HG03139 (cell line): ENCODE results near the gene MPIG6B.

Source experiments
- ATAC-seq: cut with Tn5 transposase; IDR thresholded peaks from one replicate; pipeline ENCODE4 v1.9.1; 2021; ENCODE audit not compliant: unreplicated experiment

Gene MPIG6B, protein sequence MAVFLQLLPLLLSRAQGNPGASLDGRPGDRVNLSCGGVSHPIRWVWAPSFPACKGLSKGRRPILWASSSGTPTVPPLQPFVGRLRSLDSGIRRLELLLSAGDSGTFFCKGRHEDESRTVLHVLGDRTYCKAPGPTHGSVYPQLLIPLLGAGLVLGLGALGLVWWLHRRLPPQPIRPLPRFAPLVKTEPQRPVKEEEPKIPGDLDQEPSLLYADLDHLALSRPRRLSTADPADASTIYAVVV

DNA sequence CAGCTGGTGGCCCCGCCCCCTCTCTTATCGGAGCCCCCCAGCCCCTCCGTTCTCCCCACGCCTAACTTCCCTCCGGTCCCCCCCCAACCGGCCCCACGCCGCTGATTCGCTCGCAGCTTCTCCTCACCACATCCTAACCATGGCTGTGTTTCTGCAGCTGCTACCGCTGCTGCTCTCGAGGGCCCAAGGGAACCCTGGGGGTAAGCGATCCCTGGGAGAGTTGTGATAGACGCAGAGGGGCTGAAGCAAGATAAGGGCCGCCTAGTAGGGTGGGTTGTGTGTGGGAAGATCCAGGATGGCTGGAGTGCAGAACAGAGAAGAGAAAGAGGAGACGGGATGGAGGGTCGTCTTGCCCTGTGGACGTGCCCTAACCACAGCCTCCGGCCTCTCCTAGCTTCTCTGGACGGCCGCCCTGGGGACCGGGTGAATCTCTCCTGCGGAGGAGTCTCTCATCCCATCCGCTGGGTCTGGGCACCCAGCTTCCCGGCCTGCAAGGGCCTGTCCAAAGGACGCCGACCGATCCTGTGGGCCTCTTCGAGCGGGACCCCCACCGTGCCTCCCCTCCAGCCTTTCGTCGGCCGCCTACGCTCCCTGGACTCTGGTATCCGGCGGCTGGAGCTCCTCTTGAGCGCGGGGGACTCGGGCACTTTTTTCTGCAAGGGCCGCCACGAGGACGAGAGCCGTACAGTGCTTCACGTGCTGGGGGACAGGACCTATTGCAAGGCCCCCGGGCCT is at the start of gene MPIG6B:
MPIG6B (plus strand) TSS at position 129 of the 735 bp plus-strand sequence; CDS start at position 140, 11 bp downstream.
- ATAC-seq, result no peak

DNA sequence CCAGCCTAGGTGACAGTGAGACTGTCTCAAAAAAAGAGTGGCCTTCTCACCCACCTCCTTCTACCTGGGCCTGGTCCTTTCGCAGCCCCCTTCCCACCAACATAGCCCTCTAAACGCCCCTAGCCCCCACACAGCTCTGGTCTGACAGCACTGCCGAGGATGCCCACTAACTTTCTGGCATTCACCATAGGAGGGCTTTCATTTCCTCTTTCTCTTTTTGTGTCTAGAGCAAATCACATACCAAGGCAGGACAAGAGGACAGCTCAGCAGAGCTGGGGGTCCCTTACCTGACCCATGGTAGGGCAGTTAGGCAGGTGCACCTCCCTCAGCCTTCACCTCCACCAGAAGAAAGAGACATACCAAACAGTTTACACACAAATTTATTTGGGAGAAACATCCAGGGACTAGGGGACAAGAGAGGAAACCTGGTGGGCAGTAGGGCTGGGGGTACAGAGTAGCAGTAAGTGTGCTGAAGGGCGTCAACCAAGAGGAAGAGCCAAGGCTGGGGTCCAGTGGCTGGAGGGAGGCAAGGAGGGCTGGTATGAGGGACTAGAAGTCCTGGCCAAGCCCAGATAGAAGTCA is 46.8 kb upstream of the MPIG6B start:
- no peak for ATAC-seq

GRCh38 chr6:31676904-31677303 is 46.3 kb upstream of the MPIG6B start:
- no peak for ATAC-seq

DNA sequence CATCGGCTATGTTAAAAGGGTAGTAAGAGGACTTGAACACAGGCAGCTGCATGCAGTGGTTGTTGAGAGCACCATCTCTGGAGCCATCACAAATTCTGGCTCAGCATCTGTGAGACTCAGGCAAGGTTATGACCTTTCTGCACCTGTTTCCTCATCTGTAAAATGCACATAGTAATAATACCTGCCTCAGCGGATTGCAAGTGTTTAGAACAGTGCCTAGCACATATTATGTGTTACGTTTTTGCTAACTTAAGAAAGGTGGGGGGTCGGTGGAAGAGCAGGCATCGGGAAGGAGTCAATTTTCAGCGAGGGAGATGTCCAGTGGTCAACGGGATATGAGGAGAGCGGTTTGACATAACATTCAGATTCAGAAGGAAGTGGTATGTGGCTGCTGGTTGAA is 45.2 kb upstream of the MPIG6B start:
- ATAC-seq, result no peak

- no peak for ATAC-seq
Measured at GRCh38 chr6:31680226-31681134, 42.7 kb upstream of the MPIG6B start, which contains the start of gene LY6G5C. TSS of gene LY6G5C (minus strand) at chr6:31681067. CDS start at chr6:31680373, 694 bp downstream.

DNA sequence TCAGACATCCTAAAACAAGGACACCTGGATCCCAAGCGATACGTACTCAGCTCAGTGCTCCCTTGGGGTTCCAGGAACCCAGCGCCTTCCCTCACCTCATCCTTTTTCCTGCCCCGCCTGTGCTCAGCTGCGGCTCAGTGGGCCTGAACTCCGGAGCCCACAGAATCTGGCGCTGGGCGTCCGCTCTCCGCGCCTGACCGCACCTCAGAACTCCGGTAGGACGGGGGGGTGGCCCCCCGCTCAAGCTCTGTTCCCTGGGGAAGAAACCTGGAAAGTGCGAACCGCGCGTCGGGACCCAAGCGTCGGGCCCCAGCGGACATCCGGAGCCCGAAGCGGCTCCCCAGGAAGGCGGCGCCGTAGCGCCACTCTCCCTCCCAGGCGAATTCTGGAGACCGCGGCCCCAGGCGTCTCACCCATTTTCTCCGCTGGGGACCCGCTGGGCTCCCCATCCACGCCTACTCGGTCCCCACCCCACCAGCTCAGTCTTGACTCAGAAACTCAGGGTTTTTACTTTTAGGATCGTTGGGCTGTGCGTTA is 42.0 kb upstream of the MPIG6B start:
- no peak for ATAC-seq

GRCh38 chr6:31683591-31683990 is 39.6 kb upstream of the MPIG6B start:
- ATAC-seq, result no peak

GRCh38 chr6:31686483-31686882 is 36.7 kb upstream of the MPIG6B start:
- no peak for ATAC-seq

GRCh38 chr6:31687321-31687720 is 35.9 kb upstream of the MPIG6B start:
- no peak for ATAC-seq

DNA sequence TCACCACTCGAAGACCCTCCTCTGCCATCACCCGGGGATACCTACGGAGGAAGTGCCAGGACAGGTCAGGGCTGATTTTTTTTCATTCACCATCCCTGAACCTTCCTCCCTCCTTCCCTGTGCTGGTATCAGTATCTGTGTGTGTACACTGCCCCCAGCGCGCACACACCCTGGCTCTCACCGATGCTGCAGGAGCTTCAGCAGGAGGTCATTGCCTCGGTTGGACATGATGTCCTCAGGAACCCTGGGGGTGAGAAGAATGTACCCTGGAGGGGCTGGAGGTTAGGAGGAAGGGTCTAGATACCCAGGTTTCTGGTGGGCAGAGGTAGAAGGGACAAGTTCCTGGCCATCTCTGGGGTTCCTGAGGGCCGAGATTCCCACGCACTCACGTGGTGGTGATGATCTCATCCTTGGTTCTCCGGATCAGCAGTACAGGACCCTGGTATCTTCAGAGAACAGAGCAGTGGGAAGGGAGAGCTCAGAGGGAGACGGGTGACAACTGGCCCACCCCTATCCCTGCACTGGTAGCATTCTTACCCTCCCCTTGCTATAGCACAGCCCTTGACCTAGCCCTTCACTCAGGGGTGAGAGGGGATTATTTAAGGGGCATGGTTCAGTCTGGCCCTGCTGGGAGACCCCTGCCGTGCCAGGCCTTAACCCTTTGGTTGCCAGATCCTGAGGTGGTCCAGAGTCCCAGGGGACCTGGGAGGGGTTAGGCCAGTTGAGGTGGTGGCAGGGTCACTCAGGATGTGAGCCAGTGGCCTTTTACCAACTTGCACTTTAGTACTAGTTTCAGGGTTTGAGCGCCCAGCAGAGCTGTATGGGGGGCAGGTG is 35.1 kb upstream of the MPIG6B start:
- no peak for ATAC-seq

DNA sequence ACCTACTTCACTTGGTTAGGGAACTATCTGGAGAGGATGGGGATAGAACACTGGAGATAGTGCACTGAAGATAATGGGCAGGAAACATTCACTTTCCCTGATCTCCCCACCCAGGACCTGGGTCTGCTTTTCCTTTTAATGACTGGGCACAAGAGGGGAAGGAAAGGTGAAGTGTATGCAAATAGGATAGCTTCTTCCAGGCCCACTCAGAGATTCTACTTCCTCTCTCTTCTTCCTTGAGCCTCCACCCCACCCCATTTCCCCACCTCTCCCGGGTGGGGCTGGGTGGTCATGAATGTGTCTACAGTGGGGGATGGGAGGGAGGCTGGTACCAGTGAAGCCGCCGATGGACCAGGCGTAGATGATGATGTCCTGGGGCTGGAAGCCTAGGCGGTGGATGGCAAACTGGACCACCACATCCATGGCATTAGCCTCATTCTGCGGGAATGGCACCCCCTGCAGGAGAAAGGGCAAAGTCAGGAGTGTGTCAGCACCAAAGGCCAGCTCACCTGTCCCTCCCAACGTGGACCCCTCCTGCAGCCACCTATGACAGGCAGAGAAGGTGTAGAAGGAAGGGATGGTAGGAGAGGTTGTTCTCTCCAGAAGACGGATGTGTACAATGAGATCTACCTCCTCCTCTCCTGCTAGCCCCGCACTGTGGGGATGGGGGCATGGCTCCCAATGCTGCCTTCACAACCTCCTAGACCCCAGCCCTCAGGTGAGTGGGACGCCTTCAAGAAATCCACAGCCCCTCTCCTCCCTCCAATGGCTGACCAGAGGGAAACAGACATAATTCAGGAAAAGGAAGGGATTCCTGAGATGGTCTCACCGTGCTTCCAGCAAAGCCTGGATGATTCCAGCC is 33.7 kb upstream of the MPIG6B start:
- no peak for ATAC-seq

- ATAC-seq, result no peak
Measured at GRCh38 chr6:31690231-31691077, 32.7 kb upstream of the MPIG6B start.

DNA sequence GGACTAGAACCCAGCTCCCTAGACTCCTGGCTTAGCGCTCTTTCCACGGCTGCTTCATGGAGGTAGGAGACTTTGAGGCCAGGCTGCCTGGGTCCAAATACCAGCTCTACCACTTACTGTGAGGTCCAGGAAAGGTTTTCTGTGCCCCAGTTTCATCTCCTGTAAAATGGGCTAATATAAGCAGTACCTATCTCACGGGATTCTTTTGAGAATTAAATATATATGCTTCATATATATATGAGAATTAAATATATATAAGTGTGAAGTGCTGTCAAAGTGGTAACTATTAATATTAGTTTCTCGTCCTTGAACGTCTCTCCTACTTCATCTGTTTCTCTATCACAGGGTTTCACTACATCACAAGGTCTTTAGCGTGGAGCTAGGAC is 32.1 kb upstream of the MPIG6B start:
- ATAC-seq, result no peak

GRCh38 chr6:31691564-31692108 is 31.5 kb upstream of the MPIG6B start:
- ATAC-seq, result no peak

DNA sequence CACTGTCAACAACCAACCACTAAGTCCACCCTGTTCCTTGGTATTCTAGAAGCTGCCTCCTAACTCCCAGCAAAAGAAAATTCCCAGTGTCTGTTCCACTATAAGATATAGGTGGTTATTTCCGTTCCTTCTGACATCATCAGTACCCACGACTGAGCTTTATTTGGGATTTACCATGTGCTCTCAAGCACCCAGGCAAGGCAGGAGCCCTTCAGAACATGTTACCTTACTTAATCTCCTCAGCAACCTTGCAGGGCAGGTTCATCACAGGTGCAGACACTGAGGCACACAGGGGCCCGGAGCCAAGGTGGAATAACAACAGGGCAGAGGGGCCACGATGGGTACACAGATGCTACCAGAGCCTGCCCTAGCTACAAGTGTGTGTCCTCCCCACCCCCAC is 30.8 kb upstream of the MPIG6B start:
- ATAC-seq, result no peak

DNA sequence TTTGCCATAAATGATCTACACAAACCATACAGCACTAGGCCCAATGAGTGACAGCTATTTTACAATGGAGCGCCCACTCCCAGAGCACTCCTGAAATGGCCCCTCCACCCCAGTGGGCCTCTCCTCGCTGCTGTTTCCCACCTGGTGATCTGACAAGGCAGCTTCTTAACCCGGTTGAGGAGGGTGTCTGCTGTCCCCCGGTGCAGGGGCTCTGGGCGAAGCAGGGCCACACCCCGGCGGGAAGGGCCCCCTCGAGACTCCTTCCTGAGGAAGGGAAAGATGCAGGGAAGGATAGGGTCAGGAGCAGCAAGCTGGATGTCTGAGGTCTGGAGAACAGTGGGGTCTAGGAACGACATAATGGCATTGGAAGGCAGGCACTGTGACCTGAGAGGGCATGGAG is 30.3 kb upstream of the MPIG6B start:
- no peak for ATAC-seq

- no peak for ATAC-seq
Measured at GRCh38 chr6:31693535-31693934, 29.6 kb upstream of the MPIG6B start.

DNA sequence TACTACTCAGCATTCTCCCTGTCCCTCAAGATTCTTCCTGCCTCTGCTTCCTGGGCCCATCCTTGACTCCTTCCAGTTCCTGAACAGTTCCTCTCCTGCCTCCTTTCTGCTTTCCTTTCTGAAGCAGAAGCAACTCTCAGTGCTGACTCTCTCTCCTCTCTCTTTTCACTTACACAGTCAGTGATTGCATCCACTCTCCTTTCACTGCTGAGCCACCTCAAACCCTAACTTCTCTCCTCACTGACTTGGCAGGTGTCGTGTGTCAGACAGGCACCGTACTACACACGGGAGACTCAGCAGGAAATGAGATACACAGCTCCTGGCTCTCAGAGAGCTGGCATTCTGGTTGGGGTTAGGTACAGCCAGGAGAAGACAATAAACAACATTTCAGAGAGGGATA is 25.6 kb upstream of the MPIG6B start:
- ATAC-seq, result no peak
